HG03354 (cell line): Measurements from ENCODE around the gene RAMP3.

Experiments used
- ATAC-seq: cut with Tn5 transposase; IDR thresholded peaks from one replicate; pipeline ENCODE4 v1.9.1; 2021; ENCODE audit warnings: mild to moderate bottlenecking; ENCODE audit not compliant: unreplicated experiment, poor library complexity, severe bottlenecking

RAMP3 gene

GRCh38 chr7:45216622-45217165, 59.1 kb downstream of the RAMP3 start:
- ATAC-seq = no peak

DNA sequence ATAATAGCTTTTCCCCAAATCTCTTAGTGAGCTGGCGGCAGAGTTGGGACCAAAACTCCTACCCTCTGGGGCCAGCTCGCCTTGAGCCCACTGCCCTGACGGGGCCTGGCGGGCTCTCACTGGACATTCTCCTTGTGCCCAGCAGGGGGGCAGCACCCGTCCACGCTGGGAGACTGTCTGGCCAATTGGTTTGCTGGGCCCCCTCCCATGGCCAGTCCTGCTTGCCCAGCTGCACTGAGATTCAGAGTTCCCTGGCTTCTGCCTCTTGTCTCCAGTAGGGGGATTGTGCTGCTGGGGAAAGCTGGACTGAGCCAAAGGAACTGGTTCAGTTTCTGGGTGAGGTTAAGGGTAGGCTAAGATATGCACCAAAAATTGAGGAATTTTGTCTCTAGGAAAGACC, 59.8 kb downstream of the RAMP3 start:
- no peak for ATAC-seq

GRCh38 chr7:45219130-45219529, 61.5 kb downstream of the RAMP3 start:
- ATAC-seq = no peak

DNA sequence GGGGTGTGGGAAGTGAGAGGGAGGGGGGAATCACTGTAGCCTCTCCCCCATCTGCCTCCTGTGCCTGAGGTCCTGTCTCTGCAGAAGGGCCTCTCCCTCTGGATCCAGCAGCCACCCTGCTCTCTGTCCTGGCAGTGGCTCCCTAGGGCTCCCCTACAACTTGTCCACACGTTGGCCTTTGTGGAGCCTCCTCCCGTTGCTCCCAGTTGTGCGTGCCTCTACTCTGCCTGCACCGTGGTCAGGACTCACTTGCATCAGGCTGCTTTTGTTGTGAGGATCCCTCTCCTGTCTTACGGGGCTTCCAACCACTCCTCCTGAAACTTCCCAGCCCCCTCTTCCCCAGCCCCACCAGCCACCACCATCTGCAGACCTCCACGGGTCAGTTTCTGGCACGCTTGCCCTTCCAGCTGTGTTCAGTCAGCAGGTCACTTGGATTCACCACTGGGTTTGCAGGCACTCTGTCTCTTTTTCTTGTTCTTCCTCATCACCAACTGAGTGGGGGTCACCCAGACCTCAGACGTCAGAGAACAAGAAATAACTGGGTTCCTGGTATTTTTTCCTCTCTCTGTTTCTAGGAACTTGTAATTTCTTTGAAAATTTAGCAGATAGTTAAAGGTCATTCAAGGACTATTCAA, 62.3 kb downstream of the RAMP3 start:
- no peak for ATAC-seq

DNA sequence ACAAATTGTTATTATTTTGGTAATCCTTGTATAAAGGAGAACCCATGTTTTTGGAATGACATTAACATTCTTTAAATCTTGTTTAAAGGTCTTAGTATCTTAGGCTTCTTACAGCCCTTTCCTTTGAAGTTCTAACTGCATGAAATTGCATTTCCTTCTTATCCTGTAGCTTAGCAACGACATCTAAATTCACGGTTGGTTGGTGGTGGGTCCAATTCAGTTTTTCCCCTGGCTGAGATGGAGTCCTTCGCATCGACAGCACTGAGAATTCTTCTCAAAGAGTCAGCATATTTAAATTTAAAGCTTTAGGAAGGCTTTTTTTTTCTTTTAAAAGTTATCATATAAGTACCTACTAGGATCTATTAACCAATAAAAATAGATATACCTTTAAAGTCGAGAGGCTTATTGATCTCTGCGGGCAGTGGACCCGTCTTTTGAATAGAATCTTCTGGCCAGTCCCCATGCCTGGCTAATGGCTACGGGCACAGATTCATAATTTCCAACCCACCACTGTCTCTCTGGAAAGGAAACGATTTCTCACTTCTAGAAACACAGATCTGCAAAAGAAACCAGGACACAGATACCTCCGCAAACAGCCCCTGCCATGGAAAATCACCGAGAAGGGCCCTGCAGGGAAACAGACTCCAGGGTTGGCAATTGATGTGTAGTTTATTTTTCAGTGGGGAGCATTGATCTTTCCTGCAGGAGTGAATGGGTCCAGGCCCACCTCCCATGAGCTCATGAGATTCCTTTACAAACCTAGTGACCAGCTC, 63.4 kb downstream of the RAMP3 start:
- no peak for ATAC-seq

- no peak for ATAC-seq
Observed at GRCh38 chr7:45221896-45222604, 64.5 kb downstream of the RAMP3 start.

- no peak for ATAC-seq
Observed at GRCh38 chr7:45223078-45223477, 65.5 kb downstream of the RAMP3 start.

DNA sequence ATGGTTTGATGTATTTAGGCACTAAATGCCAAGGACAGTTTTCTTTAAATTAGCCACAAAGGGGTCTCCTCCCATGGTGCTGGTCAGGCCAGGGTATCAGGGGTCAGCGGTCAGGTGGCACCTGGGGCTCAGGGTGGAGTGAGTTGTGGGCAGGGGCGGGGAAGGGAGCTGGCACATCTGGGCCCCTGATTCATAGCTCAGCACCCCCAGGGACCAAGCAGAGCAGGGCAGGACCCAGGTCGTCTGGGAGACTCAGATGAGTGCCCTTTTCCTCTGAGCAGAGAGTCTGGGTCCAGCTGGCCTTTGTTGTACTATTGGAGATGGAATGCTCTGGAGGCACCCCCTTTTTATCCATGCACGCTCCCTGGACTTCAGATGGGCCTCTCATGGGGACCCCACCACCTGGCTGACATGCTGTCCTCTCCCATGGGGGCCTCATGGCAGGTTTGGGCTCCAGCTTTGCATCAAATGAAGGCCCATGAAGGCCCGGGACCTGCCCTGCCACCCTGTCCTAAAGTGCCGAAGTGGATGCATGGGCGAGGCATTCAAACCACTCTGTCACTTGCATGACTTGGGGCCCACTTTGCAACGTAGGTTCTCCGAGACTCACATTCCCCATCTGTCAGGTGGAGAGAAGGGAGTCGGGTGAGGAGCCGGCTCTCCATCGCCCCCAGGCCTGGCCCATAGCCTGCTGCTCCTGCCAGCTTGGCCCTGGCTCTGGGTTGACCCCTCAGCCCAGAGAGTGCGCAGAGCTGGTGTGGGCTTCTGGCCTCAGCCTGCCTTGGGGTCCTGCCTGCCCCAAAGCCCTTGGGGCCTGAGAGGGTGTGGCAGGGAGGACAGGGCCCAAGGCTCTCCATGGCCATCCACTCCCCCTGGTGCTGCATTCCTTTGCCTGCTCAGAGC, 66.4 kb downstream of the RAMP3 start:
- no peak for ATAC-seq

DNA sequence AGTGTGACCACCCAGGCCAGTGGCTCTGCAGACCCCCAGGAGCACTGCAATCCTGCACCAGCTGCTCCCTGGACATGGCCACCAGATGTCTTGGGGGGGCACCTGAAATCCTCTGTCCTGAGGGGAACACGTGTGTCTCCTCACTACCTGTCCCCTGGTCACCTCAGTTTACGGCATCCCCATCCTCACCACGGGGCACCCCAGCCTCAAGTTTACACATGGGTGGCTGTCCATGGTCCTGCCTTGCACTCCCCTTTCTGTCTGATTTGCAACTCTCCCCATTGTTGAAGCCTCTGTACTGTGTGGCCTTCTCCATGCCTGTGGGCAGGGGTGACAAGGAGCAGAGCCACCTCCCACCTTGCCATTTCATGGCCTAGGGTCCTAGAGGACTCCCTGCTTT, 67.2 kb downstream of the RAMP3 start:
- ATAC-seq = no peak

- ATAC-seq = no peak
Observed at GRCh38 chr7:45225311-45225947, 67.8 kb downstream of the RAMP3 start.

- no peak for ATAC-seq
Observed at GRCh38 chr7:45225948-45226335, 68.4 kb downstream of the RAMP3 start.

- ATAC-seq = no peak
Observed at GRCh38 chr7:45229156-45229920, 71.7 kb downstream of the RAMP3 start.

DNA sequence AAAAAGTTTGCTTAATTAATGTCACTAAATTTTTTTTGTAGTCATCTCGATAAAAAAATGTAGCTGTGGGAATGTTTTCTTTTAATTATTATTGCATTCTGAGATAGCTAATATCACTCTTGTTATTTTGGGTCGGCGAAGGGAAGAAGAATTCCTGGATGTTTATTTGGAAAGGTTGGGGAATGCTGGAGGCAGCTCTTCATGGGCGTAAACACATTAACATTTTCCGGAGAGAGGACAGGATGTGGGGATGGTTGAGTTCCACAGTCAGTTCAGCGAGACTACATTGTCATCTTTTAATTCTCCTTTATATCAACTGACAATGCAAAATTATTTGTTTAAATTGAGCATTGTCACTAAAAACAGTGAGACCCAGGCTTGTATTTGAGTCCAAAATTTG, 72.5 kb downstream of the RAMP3 start:
- no peak for ATAC-seq

DNA sequence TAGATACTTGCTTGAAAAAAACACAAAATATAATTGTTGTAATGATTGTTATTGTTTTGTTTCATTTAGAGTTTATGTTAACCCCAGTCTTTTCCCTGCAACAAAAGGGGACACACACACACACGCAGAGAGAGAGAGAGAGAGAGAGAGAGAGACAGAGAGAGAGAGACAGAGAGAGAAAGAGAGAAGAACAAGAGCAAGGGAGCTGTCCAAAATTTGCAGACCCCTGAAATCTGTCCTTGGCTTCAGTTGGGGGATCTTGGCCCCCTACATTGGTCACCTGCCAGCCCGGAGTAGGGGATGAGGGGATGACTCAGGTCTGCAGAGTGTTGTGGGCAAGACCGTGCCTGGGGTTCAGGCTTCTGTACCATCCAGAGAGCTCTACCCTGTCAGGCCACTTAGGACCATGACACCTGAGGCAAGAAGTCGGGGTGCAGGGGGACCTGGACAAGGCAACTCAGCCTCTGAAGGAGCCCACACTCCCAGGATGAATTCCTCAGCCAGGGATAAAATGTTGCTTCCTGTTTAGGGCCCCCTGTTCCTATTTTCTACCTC, 73.1 kb downstream of the RAMP3 start:
- ATAC-seq = no peak

GRCh38 chr7:45233249-45233775, 75.7 kb downstream of the RAMP3 start:
- ATAC-seq = no peak
